Pancreas (tissue), 10 donors: ENCODE measurements around the gene TOP2A. TPM values are rescaled to one million over a fixed set of nuclear protein-coding genes. Genes with fewer than 3 reads are reported as not detected.
A peak's percentile ranks its signal among the peaks of the same experiment; 100 is the strongest.
"Not testable (repeated sequence)": the region's sequence is repeated elsewhere in the genome, so short reads cannot be mapped to it uniquely, and the experiment has no call there.

Experiments used
- ATAC-seq, 4 donors: fragments of 200-7000 bp; cut with Tn5 transposase; one replicate each; pipeline versions ENCODE4 v1.8.0 to v1.9.1; 2020; ENCODE audit warnings: mild to moderate bottlenecking in 4 of 4, moderate library complexity in 4 of 4
- DNase-seq, 6 donors: peaks; one replicate each; pipeline ENCODE4 v3.0.0-alpha.2; 2020
- FAIRE-seq: peaks from 2 replicates; lab custom pipeline; 2012; peaks lifted over from hg19 to GRCh38; lab: Jason Lieb, UNC
- H3K27ac ChIP-seq, 4 donors: fragments of 200-600 bp; sonication (generic); 1 replicate in 3 of 4; 2 replicates in 1 of 4; pipeline versions ENCODE4 v1.5.0 to v1.8.0; 2020
- H3K27me3 ChIP-seq, 4 donors: fragments of 200-600 bp; one replicate each; pipeline ENCODE4 v1.8.0; 2021
- H3K36me3 ChIP-seq, 3 donors: fragments of 200-600 bp; sonication (generic) in 1 of 3; one replicate each; pipeline versions ENCODE4 v1.5.0 to v1.8.0; 2020 to 2021
- H3K4me1 ChIP-seq, 3 donors: fragments of 200-600 bp; one replicate each; pipeline ENCODE4 v1.8.0; 2021
- H3K4me3 ChIP-seq, 4 donors: fragments of 200-600 bp; sonication (generic) in 2 of 4; one replicate each; pipeline versions ENCODE4 v1.5.0 to v1.8.0; 2020 to 2021
- H3K9me3 ChIP-seq, 4 donors: fragments of 200-600 bp; one replicate each; pipeline ENCODE4 v1.8.0; 2021
- WGBS, 2 donors: extraction: QIAGEN DNeasy Blood & Tissue Kit; methylation state at CpG; one replicate each; pipeline ENCODE4 v1.1.7; 2013; 5-methylcytosine and 5-hydroxymethylcytosine counted together
- intact Hi-C, 3 donors: fragments of 100-400 bp; cut with DNase I; formaldehyde crosslinking; loops; one replicate each; pipeline versions ENCODE4 v1.11.1 to v1.14.2; 2022
- polyA plus RNA-seq, 2 donors: library from polyadenylated mRNA; stranded (reverse); fragments of 200-250 nt; gene quantifications; one replicate each; pipeline ENCODE4 v1.2.3, GENCODE V29; 2013
- total RNA-seq, 6 donors: library from RNA; stranded (reverse); fragmentation: NEBNext Ultra II Directional in 4 of 6; extraction: Animal tissue kit (Norgen Biotek cat#: 25700) in 4 of 6; gene quantifications; one replicate each; pipeline versions ENCODE4 v1.2.1 to v1.2.4, GENCODE V29; 2021 to 2023
- TF ChIP-seq, protein P1 (sequence below), 4 donors: fragments of 200-600 bp; sonication (generic) in 3 of 4; IDR thresholded peaks; one replicate each; pipeline versions ENCODE4 v1.5.0 to v1.8.0; 2021; ENCODE audit warnings: antibody characterized with exemption in 4 of 4
- donor health status: healthy with polysubstance abuse.
- donor health status: DM: no; HTN: no; CAD: no; lungs with moderate emphysema.
- donor health status: DM: no; HTN: no; CAD: no.
- donor health status: control.
- donor health status: control.
- donor health status: Bipolar disorder and iron deficiency.
- donor health status: DM: yes; HTN: yes; CAD: no.
- donor health status: DM: no; HTN: no; CAD: no.
- donor health status: DM: no; HTN: no; CAD: no.
- donor health status: DM: yes; HTN: yes; CAD: no.

TOP2A gene
- total and polyA plus RNA-seq, 8 donors, result 0.19 to 4.4 (median 0.65) TPM

DNA sequence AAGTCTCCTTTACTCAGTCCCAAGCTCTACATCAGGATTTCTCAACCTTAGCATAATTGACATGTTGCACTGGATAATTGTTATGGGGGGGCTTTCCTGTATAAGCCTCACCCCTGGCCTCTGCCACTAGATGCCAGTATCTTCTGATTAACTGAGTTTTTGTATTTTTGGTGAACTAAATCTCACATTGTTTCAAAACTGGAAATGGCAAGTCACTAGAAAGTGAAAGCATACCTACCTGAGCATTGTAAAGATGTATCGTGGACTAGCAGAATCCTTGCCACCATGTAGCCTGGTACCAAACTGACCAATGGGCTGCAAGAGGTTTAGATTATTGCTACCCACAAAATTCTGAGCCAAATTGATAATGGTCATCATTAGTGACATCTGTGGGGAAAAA lies 15.0 kb downstream of the TOP2A start:
- no peak overlapping the region for H3K4me3 ChIP-seq
- H3K4me1 ChIP-seq, result no peaks in the 10 kb centered on the region
- ATAC-seq, result no peak
- no peak overlapping the region for H3K27ac ChIP-seq
- no peak for DNase-seq
- TF ChIP-seq, protein P1, sequence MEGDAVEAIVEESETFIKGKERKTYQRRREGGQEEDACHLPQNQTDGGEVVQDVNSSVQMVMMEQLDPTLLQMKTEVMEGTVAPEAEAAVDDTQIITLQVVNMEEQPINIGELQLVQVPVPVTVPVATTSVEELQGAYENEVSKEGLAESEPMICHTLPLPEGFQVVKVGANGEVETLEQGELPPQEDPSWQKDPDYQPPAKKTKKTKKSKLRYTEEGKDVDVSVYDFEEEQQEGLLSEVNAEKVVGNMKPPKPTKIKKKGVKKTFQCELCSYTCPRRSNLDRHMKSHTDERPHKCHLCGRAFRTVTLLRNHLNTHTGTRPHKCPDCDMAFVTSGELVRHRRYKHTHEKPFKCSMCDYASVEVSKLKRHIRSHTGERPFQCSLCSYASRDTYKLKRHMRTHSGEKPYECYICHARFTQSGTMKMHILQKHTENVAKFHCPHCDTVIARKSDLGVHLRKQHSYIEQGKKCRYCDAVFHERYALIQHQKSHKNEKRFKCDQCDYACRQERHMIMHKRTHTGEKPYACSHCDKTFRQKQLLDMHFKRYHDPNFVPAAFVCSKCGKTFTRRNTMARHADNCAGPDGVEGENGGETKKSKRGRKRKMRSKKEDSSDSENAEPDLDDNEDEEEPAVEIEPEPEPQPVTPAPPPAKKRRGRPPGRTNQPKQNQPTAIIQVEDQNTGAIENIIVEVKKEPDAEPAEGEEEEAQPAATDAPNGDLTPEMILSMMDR (IDR thresholded peaks at IDR 0.05), result no peak
- no peak for FAIRE-seq
- no peaks in the 10 kb centered on the region for H3K36me3 ChIP-seq
- WGBS, 2 donors, result 90 to 100% methylated on average over 1 of the region's 1 CpG
- H3K9me3 ChIP-seq, result no peaks in the 10 kb centered on the region
- intact Hi-C loops, result no loop called here
- H3K27me3 ChIP-seq, result no peaks in the 10 kb centered on the region

DNA sequence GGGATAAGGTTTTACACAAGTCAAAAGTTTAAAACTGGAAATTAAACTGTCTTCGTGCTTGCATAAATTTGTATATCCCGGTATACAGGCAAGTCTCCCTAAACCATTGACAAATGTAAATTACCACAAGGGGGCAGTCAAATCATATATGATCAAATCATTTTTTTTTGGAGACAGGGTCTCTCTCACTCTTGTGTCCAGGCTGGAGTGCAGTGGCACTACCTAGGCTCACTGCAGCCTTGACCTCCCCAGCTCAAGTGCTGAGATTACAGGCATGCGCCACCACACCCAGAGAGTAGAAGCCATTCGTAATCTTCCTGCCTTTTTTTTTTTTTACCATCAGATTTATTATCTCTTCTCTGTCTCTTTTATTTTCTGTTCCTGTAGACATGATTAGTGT lies 18.5 kb downstream of the TOP2A start:
- Histone ChIP-seq H3K36me3 (no peaks in the 10 kb centered on the region), H3K27me3 (no peaks in the 10 kb centered on the region), H3K4me3 (no peak overlapping the region), H3K27ac (no peak overlapping the region), H3K9me3 (no peaks in the 10 kb centered on the region), H3K4me1 (no peaks in the 10 kb centered on the region)
- intact Hi-C loops, result no loop called here
- TF ChIP-seq, protein P1 (IDR thresholded peaks at IDR 0.05), result peak; percentile 22 to 52 (median 41)
- ATAC-seq, result peak in 3 of 4 donors; percentile 56 to 65 (median 65)
- no peak for FAIRE-seq
- WGBS, 2 donors, result 48% methylated on average over 4 of the region's 4 CpGs
- DNase-seq, result no peak

GRCh38 chr17:40386555-40386954 lies 31.1 kb downstream of the TOP2A start:
- FAIRE-seq, intact Hi-C loops, H3K36me3 ChIP-seq, H3K9me3 ChIP-seq, DNase-seq, H3K27me3 ChIP-seq, ATAC-seq, H3K4me3 ChIP-seq, H3K27ac ChIP-seq, H3K4me1 ChIP-seq: not testable (repeated sequence)
- 99 to 100% methylated on average over 3 of the region's 3 CpGs for WGBS, 2 donors

- ATAC-seq (no peak), DNase-seq (no peak), FAIRE-seq (no peak)
- 81 to 89% methylated on average over 4 of the region's 4 CpGs for WGBS, 2 donors
- no peaks in the 10 kb centered on the region for H3K27me3 ChIP-seq
- H3K36me3 ChIP-seq, result no peaks in the 10 kb centered on the region
- TF ChIP-seq, protein P1 (IDR thresholded peaks at IDR 0.05), result no peak
- H3K9me3 ChIP-seq, result no peaks in the 10 kb centered on the region
- no peaks in the 10 kb centered on the region for H3K4me1 ChIP-seq
- intact Hi-C loops, result no loop called here
- no peak overlapping the region for H3K4me3 ChIP-seq
- no peak overlapping the region for H3K27ac ChIP-seq
Observed at GRCh38 chr17:40382251-40382650, 35.4 kb downstream of the TOP2A start.

- H3K27me3 ChIP-seq, result no peaks in the 10 kb centered on the region
Observed at GRCh38 chr17:40378966-40379365, 38.7 kb downstream of the TOP2A start.

More at GRCh38 chr17:40378966-40379365, 38.7 kb downstream of the TOP2A start:
- no peak for FAIRE-seq
- TF ChIP-seq, protein P1 (IDR thresholded peaks at IDR 0.05), result no peak
- Histone ChIP-seq H3K4me1 (no peaks in the 10 kb centered on the region), H3K4me3 (no peak overlapping the region), H3K36me3 (no peaks in the 10 kb centered on the region), H3K27ac (no peak overlapping the region), H3K9me3 (no peaks in the 10 kb centered on the region)
- DNase-seq, result no peak
- 74 to 81% methylated on average over 7 of the region's 7 CpGs for WGBS, 2 donors
- ATAC-seq, result no peak
- intact Hi-C loops, result no loop called here
